Kidney (tissue), 14 donors: ENCODE measurements around the gene MEIKIN. TPM values are rescaled to one million over a fixed set of nuclear protein-coding genes. Genes with fewer than 3 reads are reported as not detected.

ENCODE experiments used
- DNase-seq, 5 donors: peaks; one replicate each; pipeline ENCODE4 v3.0.0-alpha.2; 2013 to 2020
- FAIRE-seq: peaks from 2 replicates; lab custom pipeline; 2012; peaks lifted over from hg19 to GRCh38; lab: Jason Lieb, UNC
- H3K27ac ChIP-seq, 2 donors: one replicate each; pipeline ENCODE4 v1.7.0; 2013; ENCODE audit warnings: low read depth in 2 of 2, low read length in 2 of 2, inconsistent platforms in 1 of 2
- H3K27me3 ChIP-seq: one replicate; pipeline ENCODE4 v1.7.1; 2013; ENCODE audit warnings: low read length, inconsistent platforms; ENCODE audit not compliant: control insufficient read depth, insufficient read depth
- H3K36me3 ChIP-seq, 3 donors: one replicate each; pipeline versions ENCODE4 v1.7.0 to v1.7.1; 2013; ENCODE audit warnings: low read length in 3 of 3, control low read depth in 1 of 3, inconsistent platforms in 1 of 3; ENCODE audit not compliant: insufficient read depth in 3 of 3, control insufficient read depth in 2 of 3
- H3K4me1 ChIP-seq, 3 donors: one replicate each; pipeline versions ENCODE4 v1.7.0 to v1.7.1; 2013; ENCODE audit warnings: low read length in 3 of 3, inconsistent platforms in 1 of 3, low read depth in 1 of 3; ENCODE audit not compliant: control insufficient read depth in 2 of 3, insufficient read depth in 2 of 3
- H3K4me3 ChIP-seq, 3 donors: one replicate each; pipeline versions ENCODE4 v1.7.0 to v1.8.1; 2013; ENCODE audit warnings: low read length in 3 of 3, control low read depth in 1 of 3, inconsistent platforms in 1 of 3
- H3K9ac ChIP-seq, 3 donors: one replicate each; pipeline versions ENCODE4 v1.7.0 to v1.7.1; 2013; ENCODE audit warnings: low read length in 3 of 3, control low read depth in 1 of 3, inconsistent platforms in 1 of 3
- H3K9me3 ChIP-seq, 3 donors: one replicate each; pipeline versions ENCODE4 v1.7.0 to v1.7.1; 2013; ENCODE audit warnings: low read length in 3 of 3, control low read depth in 1 of 3, inconsistent platforms in 1 of 3; ENCODE audit not compliant: control insufficient read depth in 2 of 3, insufficient read depth in 1 of 3
- CTCF ChIP-seq: IDR thresholded peaks from 3 replicates; pipeline ENCODE4 v1.5.1; 2012; ENCODE audit warnings: mild to moderate bottlenecking, moderate library complexity, borderline replicate concordance; ENCODE audit not compliant: insufficient read depth; ENCODE audit errors: extremely low read depth
- intact Hi-C: fragments of 100-400 bp; cut with DNase I; formaldehyde crosslinking; loops from one replicate; pipeline ENCODE4 v1.11.1; 2022
- polyA plus RNA-seq: library from polyadenylated mRNA; stranded (reverse); fragments of 350-450 nt; fragmentation: Illumina TruSeq; extraction: RNeasy Lipid Tissue Mini Kit (QIAGEN cat#74804); gene quantifications from one replicate; pipeline ENCODE4 v1.2.3, GENCODE V29; 2014; ENCODE audit warnings: low read depth, low replicate concordance; ENCODE audit not compliant: insufficient read depth
- total RNA-seq: library from RNA; stranded (reverse); fragmentation: NEBNext Ultra II Directional; extraction: Animal tissue kit (Norgen Biotek cat#: 25700); gene quantifications from one replicate; pipeline ENCODE4 v1.2.1, GENCODE V29; 2021
- donor health status: control.
- donor health status: control.
- donor health status: control.
- donor health status: control.
- donor health status: control.
- donor health status: DM: yes; HTN: yes; CAD: no.
- donor health status: Normal renal cell carcinoma (clear cell type).

Gene MEIKIN
- total and polyA plus RNA-seq, 2 donors from 2014 or later, result 0.63 TPM; not detected in 1

DNA sequence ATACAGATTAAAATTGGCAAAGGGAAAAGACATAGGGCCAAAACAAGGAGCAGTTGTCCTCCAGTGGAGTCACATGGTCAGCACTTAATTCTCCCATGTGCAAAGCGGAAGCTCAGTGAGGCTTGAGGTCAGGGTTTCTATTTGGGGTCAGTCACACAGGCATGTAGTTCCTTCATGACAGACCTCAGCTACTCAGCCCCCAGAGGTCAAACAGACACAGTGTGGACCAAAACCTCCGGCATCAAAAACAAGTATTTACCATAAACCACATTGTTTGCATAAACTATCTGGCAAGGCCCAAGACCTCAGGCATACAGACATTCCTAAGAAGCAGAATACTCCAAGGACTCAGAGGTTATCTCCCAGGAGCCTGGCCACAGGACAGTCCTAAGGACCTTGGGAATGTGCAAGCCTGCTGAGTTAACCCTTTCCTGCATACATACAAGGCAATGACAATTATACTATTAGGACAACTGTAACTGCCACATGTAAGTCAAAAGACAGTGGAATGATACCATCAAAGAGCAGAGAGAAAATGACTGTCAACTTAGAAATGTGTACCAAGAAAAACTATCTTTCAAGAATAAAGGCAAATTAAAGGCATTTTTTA lies 120.0 kb downstream of the MEIKIN start:
- Histone ChIP-seq H3K9ac (no peak overlapping the region), H3K36me3 (no peaks in the 10 kb centered on the region), H3K27me3 (no peaks in the 10 kb centered on the region), H3K4me1 (no peaks in the 10 kb centered on the region), H3K9me3 (no peaks in the 10 kb centered on the region), H3K27ac (no peak overlapping the region), H3K4me3 (no peak overlapping the region)
- no peak for TF ChIP-seq CTCF
- no peak for DNase-seq
- intact Hi-C loops, result no loop called here
- FAIRE-seq, result no peak

GRCh38 chr5:131824631-131825030 lies 120.8 kb downstream of the MEIKIN start:
- intact Hi-C loops, result no loop called here
- DNase-seq (no peak), FAIRE-seq (no peak)
- H3K4me1 ChIP-seq, result no peaks in the 10 kb centered on the region
- TF ChIP-seq CTCF, result no peak
- no peak overlapping the region for H3K4me3 ChIP-seq
- no peak overlapping the region for H3K9ac ChIP-seq
- H3K36me3 ChIP-seq, result no peaks in the 10 kb centered on the region
- no peaks in the 10 kb centered on the region for H3K9me3 ChIP-seq
- H3K27ac ChIP-seq, result no peak overlapping the region
- no peaks in the 10 kb centered on the region for H3K27me3 ChIP-seq

DNA sequence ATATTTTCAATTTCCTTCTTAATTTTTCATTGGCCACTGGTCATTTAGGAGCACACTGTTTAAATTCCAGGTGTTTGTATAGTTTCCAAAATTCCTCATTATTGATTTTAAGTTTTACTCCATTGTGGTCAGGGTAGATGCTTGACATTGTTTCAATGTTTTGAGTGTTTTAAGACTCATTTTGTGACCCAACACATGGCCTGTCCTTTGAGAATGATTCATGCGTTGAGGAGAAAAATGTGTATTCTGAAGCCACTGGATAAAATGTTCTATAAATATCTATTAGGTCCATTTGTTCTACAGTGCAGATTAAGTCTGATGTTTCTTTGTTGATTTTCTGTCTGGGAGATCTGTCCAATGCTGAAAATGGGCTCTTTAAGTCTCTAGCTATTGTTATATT lies 124.2 kb downstream of the MEIKIN start:
- H3K27ac ChIP-seq, result no peak overlapping the region
- no peaks in the 10 kb centered on the region for H3K9me3 ChIP-seq
- H3K27me3 ChIP-seq, result no peaks in the 10 kb centered on the region
- no peaks in the 10 kb centered on the region for H3K4me1 ChIP-seq
- H3K36me3 ChIP-seq, result no peaks in the 10 kb centered on the region
- intact Hi-C loops, result no loop called here
- no peak overlapping the region for H3K9ac ChIP-seq
- H3K4me3 ChIP-seq, result no peak overlapping the region
- no peak for TF ChIP-seq CTCF
- FAIRE-seq (no peak), DNase-seq (no peak)
